Measurements from ENCODE around the gene DLGAP1.
"Not testable (repeated sequence)": the region's sequence is repeated elsewhere in the genome, so short reads cannot be mapped to it uniquely, and the experiment has no call there.

The DLGAP1 gene

DNA sequence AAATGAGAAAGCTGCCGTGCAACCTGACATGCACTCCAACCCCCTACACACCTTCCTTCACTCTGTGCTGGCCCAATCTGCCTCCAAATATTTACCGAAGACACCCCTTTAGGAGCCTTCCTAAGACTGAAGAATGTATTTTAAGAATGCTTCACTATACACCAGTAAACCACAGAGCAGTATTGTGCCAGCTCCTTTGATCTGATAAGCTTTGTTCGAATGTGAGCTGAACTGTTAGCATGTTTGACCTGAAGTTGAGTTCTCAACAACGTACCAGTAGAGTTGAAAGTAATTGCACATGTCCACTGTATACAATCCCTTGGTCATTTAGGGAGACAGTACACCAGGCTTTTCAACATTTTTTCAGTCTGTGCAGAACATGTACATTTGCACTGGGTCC lies 745.9 kb downstream of the DLGAP1 start:
- no peak for DNase-seq

- DNase-seq: no peak
Measured at GRCh38 chr18:3706279-3707097, 748.6 kb downstream of the DLGAP1 start.

- no peak for DNase-seq
Measured at GRCh38 chr18:3704556-3705344, 750.4 kb downstream of the DLGAP1 start.

GRCh38 chr18:3703732-3704176 lies 751.4 kb downstream of the DLGAP1 start:
- peak; percentile 8 for DNase-seq

GRCh38 chr18:3699707-3700567 lies 755.2 kb downstream of the DLGAP1 start:
- not testable (repeated sequence) for DNase-seq

GRCh38 chr18:3694030-3694778 lies 760.9 kb downstream of the DLGAP1 start:
- DNase-seq: not testable (repeated sequence)

- no peak for DNase-seq
Measured at GRCh38 chr18:3693410-3693809, 761.7 kb downstream of the DLGAP1 start.

- no peak for DNase-seq
Measured at GRCh38 chr18:3692691-3693090, 762.4 kb downstream of the DLGAP1 start.

- DNase-seq: no peak
Measured at GRCh38 chr18:3692113-3692621, 762.9 kb downstream of the DLGAP1 start.

DNA sequence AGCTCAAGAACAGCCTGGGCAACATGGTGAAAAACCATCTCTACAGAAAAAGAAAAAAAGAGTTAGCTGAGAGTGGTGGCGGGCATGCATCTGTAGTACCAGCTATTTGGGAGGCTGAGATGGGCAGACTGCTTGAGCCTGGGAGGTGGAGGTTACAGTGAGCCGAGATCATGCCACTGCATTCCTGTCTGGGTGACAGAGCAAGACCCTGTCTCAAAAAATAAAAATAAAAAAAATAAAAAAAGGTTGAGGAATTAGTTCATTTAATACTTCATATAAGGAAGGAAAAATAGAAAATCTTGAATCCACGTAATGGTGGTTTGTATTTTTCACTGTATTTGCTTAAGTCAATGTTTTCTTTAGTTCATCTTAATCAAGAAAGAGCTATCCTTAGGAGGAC lies 763.4 kb downstream of the DLGAP1 start:
- DNase-seq: no peak

- no peak for DNase-seq
Measured at GRCh38 chr18:3690764-3691066, 764.4 kb downstream of the DLGAP1 start.

DNA sequence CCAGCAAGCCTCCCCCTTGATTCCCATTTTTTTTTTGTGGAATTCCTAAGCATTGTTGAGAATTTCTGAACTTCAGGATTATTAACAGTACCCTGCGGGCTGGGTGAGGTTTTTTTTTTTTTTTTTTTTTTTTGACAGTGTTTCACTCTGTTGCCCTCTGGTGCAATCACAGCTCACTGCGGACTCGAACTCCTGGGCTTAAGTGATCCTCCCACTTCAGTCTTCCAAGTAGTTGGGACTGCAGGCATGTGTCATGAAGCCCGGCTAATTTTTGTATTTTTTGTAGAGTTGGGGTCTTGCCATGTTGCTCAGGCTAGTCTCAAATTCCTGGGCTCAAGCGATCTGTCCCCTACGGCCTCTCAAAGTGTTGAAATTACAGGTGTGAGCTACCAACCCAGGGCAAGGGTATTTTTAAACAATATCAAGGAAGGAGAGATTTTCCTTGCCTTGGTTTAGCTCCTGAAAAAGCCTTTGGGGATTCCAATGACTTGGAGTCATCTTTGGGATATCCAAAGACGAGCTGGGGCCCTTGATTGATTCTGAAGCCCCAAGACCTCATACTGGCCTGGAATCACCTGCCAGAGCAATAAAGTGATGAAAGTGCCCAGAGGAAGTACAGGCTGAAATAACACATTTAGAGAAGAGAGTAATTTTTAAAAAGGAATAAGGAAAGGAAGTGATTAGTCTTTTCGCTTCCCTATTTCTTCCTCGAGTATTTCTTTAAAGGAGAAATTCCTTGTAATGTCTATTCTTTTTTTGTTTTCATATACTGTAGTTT lies 764.9 kb downstream of the DLGAP1 start:
- DNase-seq: no peak

DNA sequence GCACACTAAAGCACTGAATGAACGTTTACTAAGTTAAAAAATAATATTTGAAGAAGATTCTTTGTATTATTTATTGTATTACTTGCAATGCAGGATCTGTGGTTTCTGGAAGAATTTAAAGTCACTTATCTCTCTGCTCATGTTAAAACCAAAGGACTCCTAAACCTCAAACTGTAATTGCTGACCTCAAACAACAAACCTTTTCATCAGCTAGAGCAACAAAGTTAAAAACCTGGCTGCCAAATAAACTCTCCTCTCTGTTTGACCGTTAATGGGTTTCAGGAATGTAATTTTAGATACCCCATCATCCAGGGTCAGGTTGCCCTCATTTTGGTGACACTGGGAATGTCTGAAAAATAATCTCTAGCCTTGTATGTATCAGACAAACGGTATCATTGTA lies 766.0 kb downstream of the DLGAP1 start:
- no peak for DNase-seq

DNA sequence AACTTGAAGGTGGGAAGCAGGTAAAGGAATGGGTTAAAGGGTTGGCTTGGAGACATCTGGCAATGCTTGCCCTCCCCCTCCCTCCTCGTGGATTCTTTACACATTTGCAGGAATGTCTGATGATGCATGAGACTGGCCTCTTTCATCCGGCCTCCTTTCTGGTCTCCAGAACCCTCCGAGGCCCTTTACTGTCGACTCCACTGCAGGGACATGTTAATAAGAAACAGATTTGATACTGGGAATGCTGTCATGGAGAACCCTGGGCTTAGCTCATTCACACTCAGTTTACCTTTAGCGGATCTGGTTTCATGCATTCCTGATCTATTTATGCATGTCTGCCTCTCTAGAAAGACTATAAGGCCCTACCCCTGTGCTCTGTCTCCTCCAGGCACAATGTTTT lies 766.4 kb downstream of the DLGAP1 start:
- no peak for DNase-seq

DNA sequence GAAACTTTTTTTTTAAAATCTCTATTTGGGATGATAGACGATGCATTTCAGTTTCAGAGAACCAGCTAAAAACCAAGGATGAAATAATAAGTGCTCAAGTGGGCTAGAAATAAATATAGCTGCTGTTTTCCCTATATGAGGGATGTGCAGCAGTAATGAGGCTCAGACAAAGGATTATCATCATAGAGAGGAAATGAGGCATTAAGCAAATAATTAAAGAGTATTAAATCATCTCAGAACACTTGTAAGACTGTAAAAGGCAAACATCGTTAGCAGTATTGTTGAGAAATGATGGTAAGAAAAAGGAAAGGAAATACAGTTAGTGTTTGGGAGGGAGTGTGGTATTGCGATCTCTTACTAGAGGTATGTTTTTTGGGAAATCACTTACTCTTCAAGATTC lies 771.6 kb downstream of the DLGAP1 start:
- no peak for DNase-seq

- DNase-seq: no peak
Measured at GRCh38 chr18:3682061-3682460, 773.0 kb downstream of the DLGAP1 start.

- DNase-seq: no peak
Measured at GRCh38 chr18:3679241-3679640, 775.9 kb downstream of the DLGAP1 start.

DNA sequence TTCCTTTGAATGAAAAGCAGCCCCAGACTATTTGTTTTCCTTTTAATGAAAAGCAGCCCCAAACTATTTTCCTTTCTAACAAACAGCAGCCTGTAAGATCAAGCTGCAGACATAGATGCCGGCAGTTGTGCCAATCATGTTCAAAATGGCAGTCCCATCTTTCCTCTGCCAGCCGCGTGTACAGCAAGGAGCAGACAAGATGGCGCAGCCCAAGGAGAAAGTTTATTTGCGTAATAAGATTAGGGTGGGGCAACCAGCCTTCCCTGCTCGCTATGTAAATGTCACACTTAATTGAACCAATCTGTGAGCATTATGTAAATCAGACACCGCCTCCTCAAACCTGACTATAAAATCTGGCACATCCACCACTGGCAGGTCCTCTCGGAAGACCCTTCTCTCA lies 779.1 kb downstream of the DLGAP1 start:
- DNase-seq: no peak

- no peak for DNase-seq
Measured at GRCh38 chr18:3675446-3675845, 779.7 kb downstream of the DLGAP1 start.

GRCh38 chr18:3671176-3671575 lies 783.9 kb downstream of the DLGAP1 start:
- DNase-seq: no peak

- DNase-seq: no peak
Measured at GRCh38 chr18:3669376-3669775, 785.7 kb downstream of the DLGAP1 start.
